ENCODE measurements around the gene CNTNAP2. TPM values are rescaled to one million over a fixed set of nuclear protein-coding genes. Genes with fewer than 3 reads are reported as not detected.

CNTNAP2 gene
- total RNA-seq, 1 experiment from 2014 or later: 64.5 TPM

GRCh38 chr7:147265528-147265927 lies 1148.9 kb downstream of the CNTNAP2 start:
- Histone ChIP-seq H3K27me3 (ENCODE audit: insufficient read depth, low read length) (no peaks in the 10 kb centered on the region), H2BK15ac (ENCODE audit: low read depth, low read length) (no peak overlapping the region), H3K27ac (ENCODE audit: insufficient read length, low read depth, low read length) (no peak overlapping the region), H3K4ac (ENCODE audit: low read depth, low read length) (no peak overlapping the region), H3K18ac (ENCODE audit: insufficient read length, low read depth, low read length) (no peak overlapping the region), H4K5ac (ENCODE audit: insufficient read length, low read depth, low read length) (no peak overlapping the region), H3K9me3 (ENCODE audit: control insufficient read depth, low read depth, low read length) (no peaks in the 10 kb centered on the region), H3K79me1 (ENCODE audit: insufficient read depth, low read depth, low read length, poor library complexity, severe bottlenecking) (no peaks in the 10 kb centered on the region), H2BK120ac (ENCODE audit: low read depth, low read length, poor library complexity, severe bottlenecking) (no peak overlapping the region), H4K20me1 (ENCODE audit: control insufficient read depth, insufficient read depth, insufficient read length) (no peaks in the 10 kb centered on the region), H3T11ph (ENCODE audit: low read length) (no peak overlapping the region), H3K56ac (ENCODE audit: insufficient read length, low read depth, low read length) (no peak overlapping the region), H2AK5ac (ENCODE audit: insufficient read length, low read length) (no peak overlapping the region), H3K23me2 (ENCODE audit: insufficient read length, low read depth, low read length, poor library complexity, severe bottlenecking) (no peaks in the 10 kb centered on the region), H3K23ac (ENCODE audit: insufficient read length, low read depth, low read length) (no peak overlapping the region), H3K14ac (ENCODE audit: insufficient read depth, low read length) (no peak overlapping the region), H3K4me2 (ENCODE audit: insufficient read depth, insufficient read length, low read length) (no peak overlapping the region), H2BK20ac (ENCODE audit: low read depth, low read length, poor library complexity, severe bottlenecking) (no peak overlapping the region), H2BK12ac (ENCODE audit: insufficient read length, low read depth, low read length) (no peak overlapping the region), H3K79me2 (ENCODE audit: insufficient read depth, low read length) (no peaks in the 10 kb centered on the region), H4K91ac (ENCODE audit: insufficient read length, low read depth, low read length) (no peak overlapping the region), H3K9ac (ENCODE audit: extremely low read depth, insufficient read length, low read length) (no peak overlapping the region), H2AFZ (ENCODE audit: low read length) (no peak overlapping the region), H2BK5ac (ENCODE audit: insufficient read length, low read length) (no peak overlapping the region), H3K4me1 (ENCODE audit: insufficient read depth, low read length) (peaks cover 2% of the 10 kb centered on the region; the same call in 1 of the 2 replicates), H4K8ac (replicated peaks; ENCODE audit: insufficient read length, low read depth, low read length) (no peak overlapping the region)
- no CpG with 5 or more reads among the region's 8 CpGs for WGBS (ENCODE audit: extremely low coverage, insufficient read length, low lambda C conversion rate)
- Mint-ChIP-seq H3K4me1 (peaks cover 0 to 3% of the 10 kb centered on the region in 2 experiments; a peak in 1 of 4 replicates), H3K27me3 (ENCODE audit: low read depth) (no peaks in the 10 kb centered on the region), H3K27ac (0 out of 7 replicates have a peak overlapping the region, but pooled peaks of 1 of the 3 experiments have one; percentile 49), H3K4me3 (no peak overlapping the region), H3K9me3 (no peaks in the 10 kb centered on the region), H3K36me3 (ENCODE audit: insufficient read depth in 1 of 3, low read depth in 3 of 3) (no peaks in the 10 kb centered on the region)
- no peak for DNase-seq
- TF ChIP-seq CTCF (conservative IDR thresholded peaks at IDR 0.05): no peak
